Measurements from ENCODE around the gene LAMB2.

- TF ChIP-seq, protein P1, sequence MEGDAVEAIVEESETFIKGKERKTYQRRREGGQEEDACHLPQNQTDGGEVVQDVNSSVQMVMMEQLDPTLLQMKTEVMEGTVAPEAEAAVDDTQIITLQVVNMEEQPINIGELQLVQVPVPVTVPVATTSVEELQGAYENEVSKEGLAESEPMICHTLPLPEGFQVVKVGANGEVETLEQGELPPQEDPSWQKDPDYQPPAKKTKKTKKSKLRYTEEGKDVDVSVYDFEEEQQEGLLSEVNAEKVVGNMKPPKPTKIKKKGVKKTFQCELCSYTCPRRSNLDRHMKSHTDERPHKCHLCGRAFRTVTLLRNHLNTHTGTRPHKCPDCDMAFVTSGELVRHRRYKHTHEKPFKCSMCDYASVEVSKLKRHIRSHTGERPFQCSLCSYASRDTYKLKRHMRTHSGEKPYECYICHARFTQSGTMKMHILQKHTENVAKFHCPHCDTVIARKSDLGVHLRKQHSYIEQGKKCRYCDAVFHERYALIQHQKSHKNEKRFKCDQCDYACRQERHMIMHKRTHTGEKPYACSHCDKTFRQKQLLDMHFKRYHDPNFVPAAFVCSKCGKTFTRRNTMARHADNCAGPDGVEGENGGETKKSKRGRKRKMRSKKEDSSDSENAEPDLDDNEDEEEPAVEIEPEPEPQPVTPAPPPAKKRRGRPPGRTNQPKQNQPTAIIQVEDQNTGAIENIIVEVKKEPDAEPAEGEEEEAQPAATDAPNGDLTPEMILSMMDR (IDR thresholded peaks at IDR 0.05), result no peak
- TF ChIP-seq USF2 (CRISPR knock-in tag; IDR thresholded peaks at IDR 0.05) (no peak), ZBTB43 (CRISPR knock-in tag; IDR thresholded peaks at IDR 0.05) (no peak), ZNF121 (CRISPR knock-in tag; IDR thresholded peaks at IDR 0.05) (no peak), FOXP1 (CRISPR knock-in tag; IDR thresholded peaks at IDR 0.05; ENCODE audit: borderline replicate concordance) (no peak)
- TF ChIP-seq, protein P2, sequence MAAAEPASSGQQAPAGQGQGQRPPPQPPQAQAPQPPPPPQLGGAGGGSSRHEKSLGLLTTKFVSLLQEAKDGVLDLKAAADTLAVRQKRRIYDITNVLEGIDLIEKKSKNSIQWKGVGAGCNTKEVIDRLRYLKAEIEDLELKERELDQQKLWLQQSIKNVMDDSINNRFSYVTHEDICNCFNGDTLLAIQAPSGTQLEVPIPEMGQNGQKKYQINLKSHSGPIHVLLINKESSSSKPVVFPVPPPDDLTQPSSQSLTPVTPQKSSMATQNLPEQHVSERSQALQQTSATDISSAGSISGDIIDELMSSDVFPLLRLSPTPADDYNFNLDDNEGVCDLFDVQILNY (CRISPR knock-in tag; IDR thresholded peaks at IDR 0.05), result no peak
- TF ChIP-seq, protein P3, sequence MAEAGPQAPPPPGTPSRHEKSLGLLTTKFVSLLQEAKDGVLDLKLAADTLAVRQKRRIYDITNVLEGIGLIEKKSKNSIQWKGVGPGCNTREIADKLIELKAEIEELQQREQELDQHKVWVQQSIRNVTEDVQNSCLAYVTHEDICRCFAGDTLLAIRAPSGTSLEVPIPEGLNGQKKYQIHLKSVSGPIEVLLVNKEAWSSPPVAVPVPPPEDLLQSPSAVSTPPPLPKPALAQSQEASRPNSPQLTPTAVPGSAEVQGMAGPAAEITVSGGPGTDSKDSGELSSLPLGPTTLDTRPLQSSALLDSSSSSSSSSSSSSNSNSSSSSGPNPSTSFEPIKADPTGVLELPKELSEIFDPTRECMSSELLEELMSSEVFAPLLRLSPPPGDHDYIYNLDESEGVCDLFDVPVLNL (CRISPR knock-in tag; IDR thresholded peaks at IDR 0.05; ENCODE audit: borderline replicate concordance, low read depth), result no peak
These were observed 30.8 kb upstream of the LAMB2 start for GRCh38 chr3:49163609-49164008.
